ENCODE measurements around the gene ST7.

DNA sequence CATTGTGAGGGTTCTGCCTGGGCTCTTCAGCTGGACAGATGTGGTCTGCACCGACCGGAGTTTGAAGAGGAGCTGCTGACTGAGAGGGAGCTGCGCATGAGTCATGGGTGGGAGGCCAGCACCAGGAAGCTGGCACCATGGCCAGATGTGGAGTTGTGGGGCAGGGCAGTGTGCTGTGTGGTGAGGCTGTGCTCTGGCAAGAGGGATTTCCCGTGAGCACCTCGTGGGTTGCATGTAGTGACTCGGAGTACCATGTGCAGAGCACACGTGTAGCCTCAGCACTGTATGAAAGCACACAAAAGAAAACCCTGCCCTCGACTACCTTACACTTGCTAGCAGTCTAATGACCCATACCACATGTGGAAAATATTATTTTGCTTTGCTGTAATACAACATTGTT is 266.2 kb downstream of the ST7 start:
- TF ChIP-seq, protein P1, sequence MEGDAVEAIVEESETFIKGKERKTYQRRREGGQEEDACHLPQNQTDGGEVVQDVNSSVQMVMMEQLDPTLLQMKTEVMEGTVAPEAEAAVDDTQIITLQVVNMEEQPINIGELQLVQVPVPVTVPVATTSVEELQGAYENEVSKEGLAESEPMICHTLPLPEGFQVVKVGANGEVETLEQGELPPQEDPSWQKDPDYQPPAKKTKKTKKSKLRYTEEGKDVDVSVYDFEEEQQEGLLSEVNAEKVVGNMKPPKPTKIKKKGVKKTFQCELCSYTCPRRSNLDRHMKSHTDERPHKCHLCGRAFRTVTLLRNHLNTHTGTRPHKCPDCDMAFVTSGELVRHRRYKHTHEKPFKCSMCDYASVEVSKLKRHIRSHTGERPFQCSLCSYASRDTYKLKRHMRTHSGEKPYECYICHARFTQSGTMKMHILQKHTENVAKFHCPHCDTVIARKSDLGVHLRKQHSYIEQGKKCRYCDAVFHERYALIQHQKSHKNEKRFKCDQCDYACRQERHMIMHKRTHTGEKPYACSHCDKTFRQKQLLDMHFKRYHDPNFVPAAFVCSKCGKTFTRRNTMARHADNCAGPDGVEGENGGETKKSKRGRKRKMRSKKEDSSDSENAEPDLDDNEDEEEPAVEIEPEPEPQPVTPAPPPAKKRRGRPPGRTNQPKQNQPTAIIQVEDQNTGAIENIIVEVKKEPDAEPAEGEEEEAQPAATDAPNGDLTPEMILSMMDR (IDR thresholded peaks at IDR 0.05), result no peak
- TF ChIP-seq SIN3A (IDR thresholded peaks at IDR 0.05; ENCODE audit: borderline replicate concordance, insufficient read depth, low read depth, low read length), result no peak
- no peak for TF ChIP-seq POLR2AphosphoS5 (IDR thresholded peaks at IDR 0.05; ENCODE audit: low read depth, low read length)
- TF ChIP-seq, protein P2, sequence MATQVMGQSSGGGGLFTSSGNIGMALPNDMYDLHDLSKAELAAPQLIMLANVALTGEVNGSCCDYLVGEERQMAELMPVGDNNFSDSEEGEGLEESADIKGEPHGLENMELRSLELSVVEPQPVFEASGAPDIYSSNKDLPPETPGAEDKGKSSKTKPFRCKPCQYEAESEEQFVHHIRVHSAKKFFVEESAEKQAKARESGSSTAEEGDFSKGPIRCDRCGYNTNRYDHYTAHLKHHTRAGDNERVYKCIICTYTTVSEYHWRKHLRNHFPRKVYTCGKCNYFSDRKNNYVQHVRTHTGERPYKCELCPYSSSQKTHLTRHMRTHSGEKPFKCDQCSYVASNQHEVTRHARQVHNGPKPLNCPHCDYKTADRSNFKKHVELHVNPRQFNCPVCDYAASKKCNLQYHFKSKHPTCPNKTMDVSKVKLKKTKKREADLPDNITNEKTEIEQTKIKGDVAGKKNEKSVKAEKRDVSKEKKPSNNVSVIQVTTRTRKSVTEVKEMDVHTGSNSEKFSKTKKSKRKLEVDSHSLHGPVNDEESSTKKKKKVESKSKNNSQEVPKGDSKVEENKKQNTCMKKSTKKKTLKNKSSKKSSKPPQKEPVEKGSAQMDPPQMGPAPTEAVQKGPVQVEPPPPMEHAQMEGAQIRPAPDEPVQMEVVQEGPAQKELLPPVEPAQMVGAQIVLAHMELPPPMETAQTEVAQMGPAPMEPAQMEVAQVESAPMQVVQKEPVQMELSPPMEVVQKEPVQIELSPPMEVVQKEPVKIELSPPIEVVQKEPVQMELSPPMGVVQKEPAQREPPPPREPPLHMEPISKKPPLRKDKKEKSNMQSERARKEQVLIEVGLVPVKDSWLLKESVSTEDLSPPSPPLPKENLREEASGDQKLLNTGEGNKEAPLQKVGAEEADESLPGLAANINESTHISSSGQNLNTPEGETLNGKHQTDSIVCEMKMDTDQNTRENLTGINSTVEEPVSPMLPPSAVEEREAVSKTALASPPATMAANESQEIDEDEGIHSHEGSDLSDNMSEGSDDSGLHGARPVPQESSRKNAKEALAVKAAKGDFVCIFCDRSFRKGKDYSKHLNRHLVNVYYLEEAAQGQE (IDR thresholded peaks at IDR 0.05; ENCODE audit: insufficient read depth in 1 of 2, low read depth in 2 of 2, low read length in 1 of 2), result no peak
- no peak for TF ChIP-seq TCF7L2 (IDR thresholded peaks at IDR 0.05; ENCODE audit: low read depth, low read length)

Measured in Panc1 (cell line).